Endodermal cell (in vitro differentiated cells): ENCODE measurements around the gene KIF25. TPM values are rescaled to one million over a fixed set of nuclear protein-coding genes. Genes with fewer than 3 reads are reported as not detected.
"Not testable (repeated sequence)": the region's sequence is repeated elsewhere in the genome, so short reads cannot be mapped to it uniquely, and the experiment has no call there.

Experiments used
- DNase-seq: peaks from one replicate; pipeline ENCODE4 v3.0.0-alpha.2; 2017
- H3K27ac ChIP-seq: 2 replicates; pipeline ENCODE4 v1.5.1; 2013; ENCODE audit warnings: mild to moderate bottlenecking, low read depth, low read length, moderate library complexity
- H3K27me3 ChIP-seq: 2 replicates; pipeline ENCODE4 v1.6.1; 2013; ENCODE audit warnings: mild to moderate bottlenecking, low read length, moderate library complexity; ENCODE audit not compliant: insufficient read depth, control insufficient read depth, poor library complexity, severe bottlenecking
- H3K36me3 ChIP-seq: 2 replicates; pipeline ENCODE4 v1.7.0; 2013; ENCODE audit warnings: mild to moderate bottlenecking, low read length, moderate library complexity; ENCODE audit not compliant: control insufficient read depth, insufficient read depth
- H3K4me1 ChIP-seq: one replicate; pipeline ENCODE4 v1.7.0; 2013; ENCODE audit warnings: low read length; ENCODE audit not compliant: control insufficient read depth, insufficient read depth
- H3K4me3 ChIP-seq: 2 replicates; pipeline ENCODE4 v1.5.1; 2013; ENCODE audit warnings: mild to moderate bottlenecking, low read length, moderate library complexity
- H3K9ac ChIP-seq: 2 replicates; pipeline ENCODE4 v1.6.1; 2013; ENCODE audit warnings: mild to moderate bottlenecking, low read length, moderate library complexity; ENCODE audit not compliant: poor library complexity, severe bottlenecking; ENCODE audit errors: extremely low read depth
- H3K9me3 ChIP-seq: 2 replicates; pipeline ENCODE4 v1.6.1; 2013; ENCODE audit warnings: mild to moderate bottlenecking, low read length, moderate library complexity; ENCODE audit not compliant: control insufficient read depth
- H3K27ac Mint-ChIP-seq: 2 replicates; pipeline ENCODE4 v1.8.0; 2020; ENCODE audit warnings: mixed read lengths
- H3K27me3 Mint-ChIP-seq: 2 replicates; pipeline ENCODE4 v1.8.0; 2021; ENCODE audit warnings: mild to moderate bottlenecking, mixed read lengths; ENCODE audit not compliant: insufficient read depth
- H3K36me3 Mint-ChIP-seq: 2 replicates; pipeline ENCODE4 v1.8.0; 2020; ENCODE audit warnings: low read depth, mixed read lengths
- H3K4me1 Mint-ChIP-seq: 2 replicates; pipeline ENCODE4 v1.8.0; 2020; ENCODE audit warnings: mixed read lengths
- H3K4me3 Mint-ChIP-seq: 2 replicates; pipeline ENCODE4 v1.8.0; 2020; ENCODE audit warnings: mild to moderate bottlenecking, moderate library complexity, mixed read lengths
- H3K9me3 Mint-ChIP-seq: 2 replicates; pipeline ENCODE4 v1.8.0; 2020; ENCODE audit warnings: mild to moderate bottlenecking, mixed read lengths
- WGBS, 2 experiments: methylation state at CpG; one replicate each; pipeline versions ENCODE4 v1.1.5 to v1.1.7; 2013; ENCODE audit warnings: missing lambda C conversion rate in 2 of 2, mixed read lengths in 1 of 2; ENCODE audit not compliant: insufficient coverage in 1 of 2, insufficient read length in 1 of 2; 5-methylcytosine and 5-hydroxymethylcytosine counted together
- total RNA-seq, 2 donors: library from RNA; stranded (reverse); fragmentation: NEBNext Ultra II Directional in 1 of 2; extraction: Animal tissue kit (Norgen Biotek cat#: 25700) in 1 of 2; gene quantifications; 2 replicates in 1 of 2; 3 replicates in 1 of 2; pipeline ENCODE4 v1.2.1, GENCODE V29; 2021
- TF ChIP-seq, protein P1 (sequence below): fragments of 200-600 bp; sonication (generic); conservative IDR thresholded peaks from 2 replicates; pipeline ENCODE4 v1.5.0; 2021; ENCODE audit warnings: antibody characterized with exemption, mild to moderate bottlenecking

The KIF25 gene
- total RNA-seq, 2 donors from 2014 or later, result 1.3 TPM; not detected in 1

DNA sequence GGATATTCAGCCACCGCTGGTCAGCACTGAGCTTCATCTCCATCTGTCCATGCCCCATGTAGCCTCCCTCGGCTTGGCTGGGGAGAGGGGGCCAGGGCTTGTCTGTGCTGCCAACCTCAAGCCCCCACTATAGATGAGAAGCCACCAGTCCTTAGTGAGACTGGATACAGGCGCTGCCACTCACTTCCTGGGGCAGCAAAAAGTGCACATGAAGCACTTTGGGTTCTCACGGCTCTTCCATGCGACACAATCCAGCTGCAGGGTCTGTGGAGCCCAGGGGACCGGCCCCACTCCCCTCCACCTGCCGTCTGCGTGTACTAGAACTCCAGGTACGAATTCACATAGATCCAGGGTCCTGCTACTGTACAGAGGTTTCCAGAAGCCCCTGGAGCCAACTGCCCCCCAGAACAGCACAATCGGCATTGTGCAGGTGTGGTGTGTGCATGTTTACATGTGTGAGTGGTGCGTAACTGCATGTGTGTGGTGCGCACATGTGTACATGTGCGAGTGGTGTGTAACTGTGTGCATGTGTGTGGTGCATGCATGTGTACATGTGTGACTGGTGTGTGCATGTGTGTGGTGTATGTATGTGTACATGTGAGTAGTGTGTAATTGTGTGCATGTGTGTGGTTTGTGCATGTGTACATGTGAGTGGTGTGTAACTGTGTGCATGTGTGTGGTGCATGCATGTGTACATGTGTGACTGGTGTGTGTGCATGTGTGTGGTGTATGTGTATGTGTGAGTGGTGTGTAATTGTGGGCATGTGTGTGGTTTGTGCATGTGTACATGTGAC is 76.7 kb downstream of the KIF25 start:
- no peaks in the 10 kb centered on the region for H3K36me3 ChIP-seq
- H3K9me3 Mint-ChIP-seq, result no peaks in the 10 kb centered on the region
- DNase-seq, result no peak
- H3K27ac Mint-ChIP-seq, result no peak overlapping the region
- no peaks in the 10 kb centered on the region for H3K4me1 ChIP-seq
- H3K27me3 Mint-ChIP-seq, result peaks cover 2% of the 10 kb centered on the region
- H3K36me3 Mint-ChIP-seq, result no peaks in the 10 kb centered on the region
- TF ChIP-seq, protein P1, sequence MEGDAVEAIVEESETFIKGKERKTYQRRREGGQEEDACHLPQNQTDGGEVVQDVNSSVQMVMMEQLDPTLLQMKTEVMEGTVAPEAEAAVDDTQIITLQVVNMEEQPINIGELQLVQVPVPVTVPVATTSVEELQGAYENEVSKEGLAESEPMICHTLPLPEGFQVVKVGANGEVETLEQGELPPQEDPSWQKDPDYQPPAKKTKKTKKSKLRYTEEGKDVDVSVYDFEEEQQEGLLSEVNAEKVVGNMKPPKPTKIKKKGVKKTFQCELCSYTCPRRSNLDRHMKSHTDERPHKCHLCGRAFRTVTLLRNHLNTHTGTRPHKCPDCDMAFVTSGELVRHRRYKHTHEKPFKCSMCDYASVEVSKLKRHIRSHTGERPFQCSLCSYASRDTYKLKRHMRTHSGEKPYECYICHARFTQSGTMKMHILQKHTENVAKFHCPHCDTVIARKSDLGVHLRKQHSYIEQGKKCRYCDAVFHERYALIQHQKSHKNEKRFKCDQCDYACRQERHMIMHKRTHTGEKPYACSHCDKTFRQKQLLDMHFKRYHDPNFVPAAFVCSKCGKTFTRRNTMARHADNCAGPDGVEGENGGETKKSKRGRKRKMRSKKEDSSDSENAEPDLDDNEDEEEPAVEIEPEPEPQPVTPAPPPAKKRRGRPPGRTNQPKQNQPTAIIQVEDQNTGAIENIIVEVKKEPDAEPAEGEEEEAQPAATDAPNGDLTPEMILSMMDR, result no peak
- H3K27ac ChIP-seq, result no peak overlapping the region
- no peak overlapping the region for H3K4me3 ChIP-seq
- H3K9ac ChIP-seq, result no peak overlapping the region
- 91 to 95% methylated on average over 10 to 13 of the region's 13 CpGs for WGBS, 2 experiments
- no peak overlapping the region for H3K4me3 Mint-ChIP-seq
- no peaks in the 10 kb centered on the region for H3K9me3 ChIP-seq
- H3K27me3 ChIP-seq, result no peaks in the 10 kb centered on the region
- no peaks in the 10 kb centered on the region for H3K4me1 Mint-ChIP-seq

DNA sequence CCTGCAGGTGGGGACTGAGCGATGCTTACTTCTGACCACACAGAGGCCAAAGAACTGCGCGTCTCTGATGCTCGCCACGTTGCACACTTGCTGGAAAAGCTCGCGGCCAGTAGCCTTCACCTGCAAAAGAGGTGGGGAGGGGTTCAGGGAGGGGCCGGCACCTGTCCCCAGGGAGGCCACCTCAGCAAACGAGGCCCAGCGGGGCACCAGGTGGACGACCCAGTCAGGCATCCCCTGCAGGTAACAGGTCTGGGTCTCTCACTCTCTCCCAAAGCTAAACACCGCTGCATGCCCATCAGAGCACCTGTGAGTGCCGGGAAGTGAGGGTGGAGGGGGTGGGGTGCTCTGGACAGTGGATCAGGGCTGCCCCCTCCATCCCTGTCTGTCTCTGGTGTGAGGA is 77.7 kb downstream of the KIF25 start:
- H3K9me3 Mint-ChIP-seq, result no peaks in the 10 kb centered on the region
- Histone ChIP-seq H3K27ac (no peak overlapping the region), H3K9me3 (no peaks in the 10 kb centered on the region), H3K9ac (no peak overlapping the region), H3K4me3 (no peak overlapping the region), H3K36me3 (no peaks in the 10 kb centered on the region), H3K27me3 (no peaks in the 10 kb centered on the region), H3K4me1 (no peaks in the 10 kb centered on the region)
- H3K4me1 Mint-ChIP-seq, result no peaks in the 10 kb centered on the region
- TF ChIP-seq, protein P1, result no peak
- peaks cover 2% of the 10 kb centered on the region for H3K27me3 Mint-ChIP-seq
- WGBS, 2 experiments, result 93% methylated on average over 8 to 13 of the region's 13 CpGs
- no peak for DNase-seq
- no peak overlapping the region for H3K27ac Mint-ChIP-seq
- no peak overlapping the region for H3K4me3 Mint-ChIP-seq
- no peaks in the 10 kb centered on the region for H3K36me3 Mint-ChIP-seq

DNA sequence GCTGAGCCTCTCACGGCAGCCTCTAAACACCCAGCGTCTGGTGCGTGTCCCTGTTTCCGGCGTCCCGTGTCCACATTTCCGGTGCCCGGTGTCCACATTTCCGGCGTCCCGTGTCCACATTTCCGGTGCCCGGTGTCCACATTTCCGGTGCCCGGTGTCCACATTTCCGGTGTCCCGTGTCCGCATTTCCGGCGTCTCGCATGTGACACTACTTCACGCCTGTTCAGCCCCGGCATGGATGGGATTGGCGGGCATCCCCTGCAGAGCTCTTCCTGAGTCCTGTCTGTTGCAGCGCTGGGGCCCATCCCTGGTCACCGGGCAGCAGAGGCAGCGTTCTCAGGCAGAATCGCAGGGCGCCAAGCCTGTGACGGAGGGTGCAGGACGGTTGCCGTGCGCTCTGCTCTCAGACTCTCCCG is 78.3 kb downstream of the KIF25 start:
- Histone ChIP-seq H3K36me3 (no peaks in the 10 kb centered on the region), H3K27ac (no peak overlapping the region), H3K27me3 (no peaks in the 10 kb centered on the region), H3K9ac (no peak overlapping the region), H3K4me1 (no peaks in the 10 kb centered on the region), H3K9me3 (no peaks in the 10 kb centered on the region), H3K4me3 (no peak overlapping the region)
- Mint-ChIP-seq H3K36me3 (no peaks in the 10 kb centered on the region), H3K9me3 (no peaks in the 10 kb centered on the region), H3K27me3 (peaks cover 2% of the 10 kb centered on the region), H3K4me1 (no peaks in the 10 kb centered on the region), H3K4me3 (no peak overlapping the region), H3K27ac (no peak overlapping the region)
- TF ChIP-seq, protein P1, result no peak
- WGBS, 2 experiments, result 91 to 96% methylated on average over 27 to 34 of the region's 34 CpGs
- DNase-seq, result no peak

DNA sequence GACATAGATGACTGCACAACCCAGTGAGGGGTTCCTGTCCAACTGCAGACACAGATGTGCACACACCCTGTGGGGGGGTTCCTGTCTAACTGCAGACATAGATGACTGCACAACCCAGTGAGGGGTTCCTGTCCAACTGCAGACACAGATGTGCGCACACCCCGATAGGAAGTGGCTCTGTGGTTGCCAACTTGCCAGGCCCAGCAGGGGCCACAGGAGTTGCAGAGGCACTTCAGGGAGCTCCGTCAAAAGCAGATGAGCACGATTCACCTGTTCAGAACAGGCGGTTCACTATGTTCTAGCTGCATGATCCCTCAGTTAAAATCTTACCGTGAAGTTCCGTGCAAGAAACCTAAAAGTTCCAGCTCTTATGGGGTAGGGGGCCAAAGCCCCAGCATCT is 79.9 kb downstream of the KIF25 start:
- H3K27ac Mint-ChIP-seq, H3K36me3 Mint-ChIP-seq, H3K4me1 Mint-ChIP-seq, H3K36me3 ChIP-seq, H3K4me3 ChIP-seq, H3K4me3 Mint-ChIP-seq, H3K4me1 ChIP-seq, H3K27me3 Mint-ChIP-seq, H3K27ac ChIP-seq, H3K9me3 Mint-ChIP-seq, H3K9ac ChIP-seq, H3K9me3 ChIP-seq, H3K27me3 ChIP-seq, DNase-seq: not testable (repeated sequence)
- 91 to 93% methylated on average over 6 to 7 of the region's 7 CpGs for WGBS, 2 experiments
